ENCODE data around the gene STAT3.
"Not testable (repeated sequence)": the region's sequence is repeated elsewhere in the genome, so short reads cannot be mapped to it uniquely, and the experiment has no call there.

The STAT3 gene

DNA sequence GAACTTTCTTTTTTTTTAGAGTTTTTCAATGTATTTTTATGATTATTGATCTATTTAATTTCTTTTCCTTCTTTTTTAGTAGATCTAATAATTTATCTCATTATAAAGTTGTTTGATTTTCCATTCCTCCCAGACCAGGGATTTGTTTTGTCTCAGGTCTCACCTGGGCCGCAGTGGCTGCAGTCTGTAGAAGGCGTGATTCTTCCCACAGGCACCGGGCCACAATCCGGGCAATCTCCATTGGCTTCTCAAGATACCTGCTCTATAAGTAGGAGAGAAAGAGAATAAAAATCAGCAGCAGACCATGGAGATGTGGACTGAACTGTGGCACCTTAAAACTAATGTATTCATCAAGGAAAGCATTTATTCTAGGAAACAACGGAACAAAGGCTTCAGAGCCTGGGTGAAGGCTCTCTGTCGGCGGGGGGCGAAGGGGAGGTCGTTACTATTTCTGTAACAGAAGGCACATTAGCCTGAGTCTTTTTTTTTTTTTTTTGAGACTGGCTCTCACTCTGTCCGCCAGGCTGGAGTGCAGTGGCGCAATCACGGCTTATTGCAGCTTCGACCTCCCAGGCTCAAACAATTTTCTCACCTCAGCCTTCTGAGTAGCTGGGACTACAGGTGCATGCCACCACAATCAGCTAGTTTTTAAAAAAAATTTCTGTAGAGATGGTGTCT, 42.7 kb downstream of the STAT3 start:
- FAIRE-seq: no peak

DNA sequence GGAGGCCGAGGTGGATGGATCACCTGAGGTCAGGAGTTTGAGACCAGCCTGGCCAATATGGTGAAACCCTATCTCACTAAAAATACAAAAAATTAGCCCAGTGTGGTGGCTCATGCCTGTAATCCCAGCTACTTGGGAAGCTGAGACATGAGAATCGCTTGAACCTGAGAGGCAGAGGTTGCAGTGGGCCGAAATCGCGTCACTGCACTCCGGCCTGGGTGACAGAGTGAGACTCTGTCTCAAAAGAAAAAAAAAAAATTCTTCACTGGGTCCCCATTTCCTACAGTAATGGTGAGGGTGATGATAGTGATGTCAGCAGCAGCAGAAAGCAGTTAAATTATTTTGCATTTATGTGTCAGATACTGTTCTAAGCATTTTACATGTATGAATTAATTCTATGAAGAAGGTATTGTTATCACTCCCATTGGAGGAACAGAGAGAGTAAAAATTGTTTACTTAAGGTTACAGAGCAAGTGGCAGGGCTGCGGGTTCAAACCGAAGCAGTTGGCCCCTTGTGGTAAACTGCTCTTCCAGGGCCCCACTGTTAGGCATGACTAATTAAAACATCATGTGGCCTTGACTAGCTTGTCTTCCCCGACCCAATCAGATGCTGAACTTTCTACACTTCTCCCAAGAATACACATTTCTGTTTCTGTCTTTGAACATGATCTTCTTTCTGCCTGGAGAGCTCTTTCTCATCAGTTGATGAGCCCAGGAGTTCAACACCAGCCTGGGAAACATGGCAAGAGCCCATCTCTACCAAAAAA, 45.8 kb downstream of the STAT3 start:
- no peak for FAIRE-seq

DNA sequence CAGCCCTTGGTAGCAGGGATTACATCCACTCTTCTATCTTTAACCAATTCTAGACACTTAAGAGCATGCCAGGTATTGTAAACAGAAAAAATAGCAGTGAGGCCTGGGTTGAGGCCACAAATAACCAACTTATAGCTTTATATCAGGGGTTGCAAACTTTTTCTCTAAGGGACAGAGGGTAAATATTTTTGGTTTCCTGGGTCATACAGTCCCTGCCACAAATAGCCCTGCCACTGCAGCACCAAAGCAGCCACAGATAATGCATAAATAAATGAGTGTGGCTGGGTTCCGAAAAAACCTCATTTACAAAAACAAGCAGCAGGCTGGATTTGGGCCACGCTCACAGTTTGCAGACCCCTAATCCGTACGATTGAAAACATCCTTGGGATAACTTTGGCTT, 46.7 kb downstream of the STAT3 start:
- FAIRE-seq: no peak

DNA sequence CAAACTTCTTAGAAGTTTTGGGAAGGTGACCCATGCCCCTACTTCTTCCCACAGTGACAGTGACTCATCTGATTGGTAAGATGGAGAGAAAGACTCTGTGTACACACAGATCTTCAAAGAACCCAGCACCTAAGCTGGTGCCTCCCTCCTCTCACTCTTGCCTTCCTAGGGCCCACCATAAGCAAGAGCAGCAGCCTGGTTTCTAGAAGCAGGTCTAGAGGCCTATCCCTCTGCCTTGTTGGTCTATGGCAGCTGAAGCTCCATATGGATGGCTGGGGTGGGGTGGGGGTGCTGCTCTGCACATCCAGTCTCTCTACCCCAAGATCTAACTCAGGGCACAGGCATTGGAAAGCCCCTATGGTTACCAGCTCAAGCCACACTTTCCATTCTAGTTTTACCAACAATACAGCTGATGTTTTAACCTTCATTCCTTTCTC, 47.5 kb downstream of the STAT3 start:
- no peak for FAIRE-seq

DNA sequence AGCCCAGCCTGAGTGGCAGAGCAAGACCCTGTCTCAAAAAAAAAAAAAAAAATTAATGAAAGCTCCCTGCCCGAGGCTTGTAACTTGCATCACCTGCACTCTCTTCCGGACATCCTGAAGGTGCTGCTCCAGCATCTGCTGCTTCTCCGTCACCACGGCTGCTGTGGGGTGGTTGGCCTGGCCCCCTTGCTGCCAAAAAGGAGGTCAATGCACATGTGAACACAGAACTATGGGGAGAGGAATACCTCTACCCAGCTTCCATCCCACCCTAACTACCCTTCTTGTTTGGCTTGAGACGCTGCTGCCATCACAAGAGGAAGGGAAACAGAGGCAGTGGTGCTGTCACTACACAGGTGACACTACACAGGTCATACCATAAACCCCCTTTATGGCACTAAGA, 49.0 kb downstream of the STAT3 start:
- FAIRE-seq: no peak

DNA sequence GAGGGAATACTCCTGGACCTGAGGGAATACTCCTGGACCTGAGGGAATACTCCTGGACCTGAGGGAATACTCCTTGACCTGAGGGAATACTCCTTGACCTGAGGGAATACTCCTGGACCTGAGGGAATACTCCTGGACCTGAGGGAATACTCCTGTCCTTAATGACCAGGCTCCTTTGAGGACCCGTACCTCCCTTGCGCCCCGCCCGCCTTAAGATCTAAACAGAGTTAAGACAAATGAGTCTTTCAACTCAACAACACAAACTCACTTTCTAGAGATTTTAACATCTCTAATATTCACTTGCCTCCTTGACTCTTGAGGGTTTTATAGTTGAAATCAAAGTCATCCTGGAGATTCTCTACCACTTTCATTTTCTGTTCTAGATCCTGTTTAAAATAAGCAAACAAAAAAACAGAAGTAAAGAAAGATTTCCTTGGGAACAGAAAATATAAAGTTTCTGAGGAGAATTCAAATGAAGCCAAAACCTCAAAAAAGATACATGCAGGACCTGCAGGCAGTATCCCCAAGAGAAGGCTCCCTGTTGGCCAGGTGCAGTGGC, 49.7 kb downstream of the STAT3 start:
- no peak for FAIRE-seq

DNA sequence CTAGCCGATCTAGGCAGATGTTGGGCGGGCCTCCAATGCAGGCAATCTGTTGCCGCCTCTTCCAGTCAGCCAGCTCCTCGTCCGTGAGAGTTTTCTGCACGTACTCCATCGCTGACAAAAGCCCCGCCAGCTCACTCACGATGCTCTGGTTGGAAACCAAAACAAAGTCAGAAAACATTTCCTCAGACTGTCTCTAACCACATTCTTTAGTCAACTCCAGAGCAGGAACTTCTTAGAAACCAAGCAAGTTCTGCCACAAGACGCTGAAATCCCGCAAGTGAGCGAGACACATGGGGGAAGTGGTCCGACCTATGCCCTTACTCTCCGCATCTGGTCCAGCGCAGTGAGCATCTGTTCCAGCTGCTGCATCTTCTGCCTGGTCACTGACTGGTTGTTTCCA, 50.8 kb downstream of the STAT3 start:
- FAIRE-seq: no peak

DNA sequence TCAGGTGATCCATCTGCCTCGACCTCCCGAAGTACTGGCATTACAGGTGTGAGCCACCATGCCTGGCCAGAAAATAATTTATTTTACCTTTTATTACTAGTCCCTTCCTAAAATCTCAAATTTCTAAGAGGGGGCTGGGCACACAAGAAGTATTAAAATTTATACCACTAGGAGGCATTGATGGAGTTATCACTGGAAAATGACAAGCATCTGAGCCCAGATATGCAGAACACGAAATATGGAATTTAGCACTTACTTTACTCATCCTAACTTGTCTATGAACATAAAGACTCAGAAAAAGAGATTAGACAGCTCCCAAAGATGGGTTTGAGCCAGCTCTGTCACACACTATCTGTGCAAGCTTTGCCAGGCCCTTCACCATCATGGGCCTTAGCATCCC, 53.6 kb downstream of the STAT3 start:
- FAIRE-seq: no peak

DNA sequence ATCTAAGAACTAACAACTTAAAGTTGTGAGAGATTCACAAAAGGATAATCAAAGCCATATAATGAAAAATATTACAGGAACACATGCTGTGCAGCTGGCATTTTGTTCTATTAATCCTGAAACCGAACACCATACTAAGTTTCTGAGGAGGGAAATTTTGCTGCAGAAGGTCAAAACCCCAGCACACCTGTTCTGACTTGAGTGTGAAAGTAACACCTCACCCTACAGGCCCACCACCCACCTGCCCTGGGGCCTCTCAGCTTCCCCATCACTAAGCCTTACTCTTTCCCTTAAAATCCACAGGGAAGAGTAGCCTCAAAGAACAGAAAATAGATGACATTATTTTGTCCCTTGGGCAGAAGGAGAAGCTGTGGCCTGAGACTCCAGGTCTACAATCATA, 55.2 kb downstream of the STAT3 start:
- no peak for FAIRE-seq

DNA sequence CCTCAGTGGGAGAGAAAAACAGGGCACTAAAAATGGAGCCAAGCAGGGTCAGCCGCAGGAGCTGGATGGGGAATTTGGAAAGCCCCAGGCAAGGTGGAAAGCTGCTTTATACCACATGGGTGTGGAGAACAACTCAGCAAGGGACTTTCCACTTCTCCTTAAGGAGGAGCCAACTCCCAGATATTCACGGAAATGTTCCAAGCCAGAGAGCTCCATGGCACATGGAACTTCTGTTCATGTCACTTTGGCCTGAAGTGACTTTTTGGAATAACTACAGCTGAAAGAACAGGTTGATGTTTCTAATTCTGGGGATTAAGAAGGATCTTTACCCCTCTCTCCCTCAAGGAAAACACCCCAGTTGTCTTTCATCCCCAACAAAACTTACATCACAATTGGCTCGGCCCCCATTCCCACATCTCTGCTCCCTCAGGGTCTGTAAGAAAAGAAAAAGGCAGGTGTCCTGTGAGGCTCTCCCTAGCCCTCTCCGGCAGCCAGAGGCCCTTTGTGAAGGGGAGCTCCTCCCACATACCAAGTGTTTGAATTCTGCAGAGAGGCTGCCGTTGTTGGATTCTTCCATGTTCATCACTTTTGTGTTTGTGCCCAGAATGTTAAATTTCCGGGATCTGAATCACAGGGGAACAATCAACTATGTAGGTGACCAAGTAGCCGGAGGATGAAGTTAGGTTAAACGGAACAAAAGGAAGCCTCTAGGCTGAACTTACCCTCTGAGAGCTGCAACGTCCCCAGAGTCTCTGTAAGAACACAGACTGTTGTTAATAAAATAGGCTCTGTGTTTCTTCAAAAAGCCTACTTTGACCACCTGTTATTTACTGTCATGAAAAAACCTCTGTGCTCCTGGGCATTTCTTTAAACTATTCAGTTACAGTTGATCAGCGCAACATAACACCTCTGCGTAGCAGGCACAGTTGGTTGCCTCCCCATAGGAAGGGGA, 58.9 kb downstream of the STAT3 start:
- FAIRE-seq: no peak

DNA sequence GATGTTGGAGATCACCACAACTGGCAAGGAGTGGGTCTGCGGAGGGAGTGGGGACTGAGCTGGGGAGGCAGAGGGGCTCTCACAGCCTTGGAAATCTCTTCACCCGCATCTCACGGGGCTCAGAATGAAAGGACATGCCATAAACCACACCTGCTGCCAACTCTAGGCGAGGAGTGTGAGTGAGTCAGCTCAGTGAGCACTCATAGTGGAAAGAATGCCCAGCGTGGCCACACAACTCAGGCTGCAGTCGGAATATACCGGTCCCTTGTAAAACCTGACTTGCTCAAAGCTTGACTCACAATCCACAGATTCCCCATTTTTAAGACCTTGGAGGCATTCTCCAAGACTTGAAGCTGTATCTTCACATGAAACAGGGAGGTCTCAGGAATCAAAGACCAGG, 63.2 kb downstream of the STAT3 start:
- FAIRE-seq: no peak

DNA sequence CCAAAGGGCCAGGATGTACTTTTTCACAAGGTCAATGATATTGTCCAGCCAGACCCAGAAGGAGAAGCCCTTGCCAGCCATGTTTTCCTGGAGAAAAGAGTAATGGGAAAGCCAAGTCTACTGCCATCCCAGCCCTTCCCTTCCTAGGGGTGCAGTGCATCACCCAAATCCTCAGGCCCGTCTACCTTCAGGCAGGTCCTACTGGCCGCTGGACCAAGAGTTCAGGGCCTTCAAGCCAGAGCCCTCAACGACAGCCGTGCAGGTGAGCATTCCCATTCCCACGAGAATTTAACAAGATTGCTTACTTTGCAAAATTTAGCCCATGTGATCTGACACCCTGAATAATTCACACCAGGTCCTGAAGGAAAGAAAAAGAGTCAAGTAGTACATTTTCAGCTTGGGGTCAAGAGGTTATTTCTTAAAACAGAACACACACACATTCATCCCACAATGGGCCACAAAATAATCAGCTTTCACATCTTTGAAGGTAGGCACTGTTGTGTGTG, 64.9 kb downstream of the STAT3 start:
- FAIRE-seq: no peak

DNA sequence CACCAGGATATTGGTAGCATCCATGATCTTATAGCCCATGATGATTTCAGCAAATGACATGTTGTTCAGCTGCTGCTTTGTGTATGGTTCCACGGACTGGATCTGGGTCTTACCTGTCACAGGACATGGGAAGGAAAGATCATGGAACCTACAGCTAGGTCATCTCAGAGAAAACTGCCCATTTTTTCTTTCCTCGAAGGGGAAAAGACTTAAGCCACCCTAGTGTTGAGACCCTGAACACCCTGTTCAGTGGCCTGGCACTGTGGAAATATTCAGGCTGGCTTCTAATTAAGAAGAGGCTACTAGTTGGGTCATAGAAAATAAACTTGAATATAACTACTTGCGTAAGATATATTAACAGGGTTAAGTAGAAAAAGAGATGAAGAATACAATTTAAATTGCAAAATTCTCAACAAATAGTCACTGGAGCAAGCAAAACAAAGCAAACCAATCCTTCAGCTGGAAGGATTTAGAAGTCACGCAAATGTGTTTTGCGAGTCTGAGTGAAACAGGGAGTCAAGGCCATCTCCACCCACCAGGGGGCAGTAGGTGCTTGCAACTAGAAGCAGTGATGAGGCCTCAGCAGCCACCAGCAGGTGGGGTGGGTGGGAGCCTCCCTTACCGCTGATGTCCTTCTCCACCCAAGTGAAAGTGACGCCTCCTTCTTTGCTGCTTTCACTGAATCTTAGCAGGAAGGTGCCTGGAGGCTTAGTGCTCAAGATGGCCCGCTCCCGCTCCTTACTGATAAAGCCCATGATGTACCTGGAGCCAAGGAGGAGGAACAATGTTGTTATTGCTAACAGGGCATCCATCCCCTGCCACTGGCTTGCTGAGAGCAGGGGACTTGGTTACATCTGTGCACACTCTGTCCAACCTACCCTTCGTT, 65.6 kb downstream of the STAT3 start:
- no peak for FAIRE-seq

DNA sequence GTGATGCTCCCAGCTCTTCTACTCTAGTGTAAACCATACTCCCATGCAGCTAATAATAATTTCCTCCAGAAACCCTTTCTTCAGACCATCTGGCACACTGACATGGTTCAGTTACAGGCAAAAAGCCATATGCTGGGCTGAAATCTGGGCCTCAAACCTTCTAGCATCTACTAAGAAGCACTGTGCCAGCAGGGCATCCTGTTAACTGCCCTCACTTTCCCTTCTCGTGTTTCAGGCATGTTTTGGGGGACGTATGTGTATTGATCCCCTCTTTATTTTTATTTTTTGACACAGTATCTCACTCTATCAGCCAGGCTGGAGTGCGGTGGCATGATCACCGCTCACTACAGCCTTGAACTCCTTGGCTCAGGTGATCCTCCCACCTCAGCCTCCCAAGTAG, 66.7 kb downstream of the STAT3 start:
- no peak for FAIRE-seq

DNA sequence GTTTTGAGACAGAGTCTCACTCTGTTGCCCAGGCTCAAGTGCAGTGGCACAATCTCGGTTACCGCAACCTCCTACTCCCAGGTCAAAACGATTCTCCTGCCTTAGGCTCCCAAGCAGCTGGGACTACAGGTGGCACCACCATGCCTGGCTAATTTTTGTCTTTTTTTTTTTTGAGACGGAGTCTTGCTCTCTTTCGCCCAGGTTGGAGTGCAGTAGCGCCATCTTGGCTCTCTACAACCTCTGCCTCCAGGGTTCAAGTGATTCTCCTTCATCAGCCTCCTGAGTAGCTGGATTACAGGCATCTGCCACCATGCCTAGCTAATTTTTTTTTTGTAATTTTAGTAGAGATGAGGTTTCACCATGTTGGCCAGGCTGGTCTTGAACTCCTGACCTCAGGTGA, 70.3 kb downstream of the STAT3 start:
- FAIRE-seq: not testable (repeated sequence)

DNA sequence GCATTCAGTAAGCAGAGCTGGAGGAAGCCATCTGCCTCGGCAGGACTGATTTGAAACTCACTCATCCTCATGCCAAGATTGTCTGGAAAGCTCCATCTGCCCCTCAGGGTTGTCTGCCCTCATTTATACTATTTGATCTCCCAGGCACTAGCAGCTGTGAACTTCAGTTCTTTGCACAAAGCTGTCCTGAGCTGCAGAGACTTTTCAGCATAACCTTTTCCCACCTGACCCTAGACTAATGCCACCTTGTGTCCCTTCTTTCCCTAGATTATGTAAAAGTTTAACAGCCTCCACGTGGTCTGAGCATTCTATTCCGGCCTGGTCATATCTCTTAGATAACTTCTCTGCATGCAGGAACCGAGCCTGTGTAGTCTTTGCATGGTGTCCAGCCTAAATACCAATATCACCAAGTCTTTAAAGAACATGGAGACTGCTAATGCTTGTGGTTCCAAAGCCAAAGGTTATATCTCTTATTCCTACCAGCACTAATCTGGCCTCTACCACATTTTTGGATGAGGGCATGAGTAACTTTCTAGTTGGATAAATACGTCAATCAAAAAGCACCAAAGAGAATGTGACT, 70.9 kb downstream of the STAT3 start:
- no peak for FAIRE-seq

DNA sequence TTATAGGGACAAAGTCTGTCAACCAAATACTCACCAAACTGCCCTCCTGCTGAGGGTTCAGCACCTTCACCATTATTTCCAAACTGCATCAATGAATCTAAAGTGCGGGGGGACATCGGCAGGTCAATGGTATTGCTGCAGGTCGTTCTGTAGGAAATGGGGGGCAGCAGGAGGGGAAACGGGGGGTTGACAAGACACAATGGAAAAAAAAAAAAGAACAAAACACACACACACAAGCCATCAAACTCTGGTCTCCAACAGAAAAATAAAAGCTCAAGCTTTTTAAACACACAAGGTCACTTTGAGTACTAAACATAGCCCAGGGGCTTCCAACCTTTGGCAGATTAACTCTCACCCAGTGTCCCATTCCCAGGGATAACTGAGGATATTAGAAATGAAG, 71.5 kb downstream of the STAT3 start:
- FAIRE-seq: no peak

DNA sequence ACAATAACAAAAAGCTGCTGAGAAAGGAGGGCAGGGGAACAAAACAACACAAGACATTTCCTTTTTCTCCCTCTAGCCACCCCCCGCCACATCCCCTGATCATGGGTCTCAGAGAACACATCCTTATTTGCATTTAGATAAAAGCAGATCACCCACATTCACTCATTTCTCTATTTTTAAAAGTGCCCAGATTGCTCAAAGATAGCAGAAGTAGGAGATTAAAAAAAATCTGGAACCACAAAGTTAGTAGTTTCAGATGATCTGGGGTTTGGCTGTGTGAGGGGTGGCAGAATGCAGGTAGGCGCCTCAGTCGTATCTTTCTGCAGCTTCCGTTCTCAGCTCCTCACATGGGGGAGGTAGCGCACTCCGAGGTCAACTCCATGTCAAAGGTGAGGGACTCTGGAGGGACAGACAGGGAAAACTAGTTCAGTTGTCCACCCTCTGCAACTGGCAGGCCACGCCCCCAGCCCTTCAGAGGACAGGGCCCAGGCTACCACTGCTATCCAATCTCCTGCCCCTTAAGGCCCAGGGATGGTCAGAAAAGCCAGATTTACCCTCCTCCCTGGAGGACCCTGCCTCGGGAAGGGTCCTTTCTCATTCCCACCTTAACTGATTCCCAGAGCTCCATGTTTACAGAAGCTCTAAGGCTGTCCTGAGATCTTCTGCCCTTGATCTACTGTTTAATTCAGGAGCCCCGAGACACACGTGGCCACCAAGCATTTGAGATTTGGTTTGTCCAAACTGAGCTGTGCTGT, 72.7 kb downstream of the STAT3 start:
- no peak for FAIRE-seq

DNA sequence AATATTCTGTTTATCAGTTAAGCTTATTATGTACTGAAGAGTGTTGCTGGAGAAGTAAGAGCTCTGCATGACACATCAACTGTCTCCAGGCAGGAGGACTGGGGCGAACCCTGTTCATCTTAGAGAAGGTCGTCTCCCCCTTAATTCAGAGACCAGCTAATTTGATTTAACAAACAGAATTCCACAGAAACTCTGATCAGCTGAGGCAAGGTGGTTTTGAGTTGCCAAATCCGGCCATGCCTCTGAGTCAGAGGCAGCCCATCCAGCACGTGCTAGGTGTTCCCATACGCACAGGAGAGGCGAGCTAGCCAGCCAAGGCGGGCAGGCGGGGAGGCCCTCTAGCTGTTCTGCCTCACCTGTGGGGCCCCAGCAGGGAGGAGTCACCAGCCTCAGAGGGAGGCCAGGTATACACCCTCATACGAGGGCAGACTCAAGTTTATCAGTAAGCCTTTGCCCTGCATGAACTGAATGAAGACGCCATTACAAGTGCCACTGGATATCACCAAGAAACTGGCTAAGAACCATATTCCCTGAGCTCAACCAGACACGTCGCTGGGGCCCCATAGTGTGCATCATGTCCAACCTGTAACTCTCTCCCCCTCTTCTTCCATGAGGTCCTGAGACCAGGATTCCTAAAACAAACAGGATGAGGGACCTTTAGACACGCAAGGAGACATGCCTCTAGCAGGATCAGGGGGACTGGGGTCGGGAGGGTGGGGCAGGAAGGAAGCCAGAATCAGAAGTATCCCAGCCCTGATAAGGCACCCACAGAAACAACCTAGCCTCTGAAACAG, 74.3 kb downstream of the STAT3 start:
- no peak for FAIRE-seq

DNA sequence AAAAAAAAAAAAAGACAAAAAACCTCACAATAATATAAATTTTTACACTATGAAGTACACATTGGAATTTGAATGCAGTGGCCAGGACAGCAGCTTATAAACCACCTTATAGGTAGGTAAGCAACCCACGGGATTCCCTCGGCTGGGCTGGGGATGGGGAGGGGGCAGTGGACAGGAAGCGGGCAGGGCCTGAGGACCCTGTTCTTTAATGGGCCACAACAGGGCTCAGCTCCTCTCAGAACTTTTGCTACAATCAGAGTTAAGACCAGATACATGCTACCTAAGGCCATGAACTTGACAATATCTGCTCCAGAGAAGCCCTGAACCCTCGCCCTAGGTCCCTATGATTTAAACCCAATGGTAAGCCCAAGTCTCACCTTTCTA, 74.9 kb downstream of the STAT3 start:
- FAIRE-seq: no peak
